GM15510 (cell line): Measurements from ENCODE around the gene PNPO.

Experiments used
- POLR2A ChIP-seq: IDR thresholded peaks from 3 replicates; pipeline ENCODE4 v1.6.1; 2011; ENCODE audit warnings: borderline replicate concordance; ENCODE audit not compliant: insufficient read length; ENCODE audit errors: extremely low read depth

The PNPO gene

GRCh38 chr17:47978324-47978723, 37.0 kb downstream of the PNPO start:
- TF ChIP-seq POLR2A, result no peak

- TF ChIP-seq POLR2A, result no peak
Measured at GRCh38 chr17:47980541-47980940, 39.2 kb downstream of the PNPO start.

DNA sequence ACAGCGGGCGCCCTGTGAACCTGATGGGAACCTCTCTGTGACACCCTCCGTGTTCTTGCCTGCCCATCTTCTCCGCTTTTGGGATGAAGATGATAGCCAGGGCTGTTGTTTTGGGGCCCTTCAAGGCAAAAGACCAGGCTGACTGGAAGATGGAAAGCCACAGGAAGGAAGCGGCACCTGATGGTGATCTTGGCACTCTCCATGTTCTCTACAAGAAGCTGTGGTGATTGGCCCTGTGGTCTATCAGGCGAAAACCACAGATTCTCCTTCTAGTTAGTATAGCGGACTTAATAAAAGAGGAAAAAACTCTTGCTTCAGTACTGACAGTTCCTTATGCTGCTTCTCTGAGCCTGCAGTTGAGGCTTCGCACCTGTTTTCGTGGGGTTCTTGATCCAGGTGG, 40.1 kb downstream of the PNPO start:
- TF ChIP-seq POLR2A, result no peak

- TF ChIP-seq POLR2A, result no peak
Measured at GRCh38 chr17:47982091-47982617, 40.8 kb downstream of the PNPO start.

- no peak for TF ChIP-seq POLR2A
Measured at GRCh38 chr17:47982645-47983390, 41.4 kb downstream of the PNPO start.

DNA sequence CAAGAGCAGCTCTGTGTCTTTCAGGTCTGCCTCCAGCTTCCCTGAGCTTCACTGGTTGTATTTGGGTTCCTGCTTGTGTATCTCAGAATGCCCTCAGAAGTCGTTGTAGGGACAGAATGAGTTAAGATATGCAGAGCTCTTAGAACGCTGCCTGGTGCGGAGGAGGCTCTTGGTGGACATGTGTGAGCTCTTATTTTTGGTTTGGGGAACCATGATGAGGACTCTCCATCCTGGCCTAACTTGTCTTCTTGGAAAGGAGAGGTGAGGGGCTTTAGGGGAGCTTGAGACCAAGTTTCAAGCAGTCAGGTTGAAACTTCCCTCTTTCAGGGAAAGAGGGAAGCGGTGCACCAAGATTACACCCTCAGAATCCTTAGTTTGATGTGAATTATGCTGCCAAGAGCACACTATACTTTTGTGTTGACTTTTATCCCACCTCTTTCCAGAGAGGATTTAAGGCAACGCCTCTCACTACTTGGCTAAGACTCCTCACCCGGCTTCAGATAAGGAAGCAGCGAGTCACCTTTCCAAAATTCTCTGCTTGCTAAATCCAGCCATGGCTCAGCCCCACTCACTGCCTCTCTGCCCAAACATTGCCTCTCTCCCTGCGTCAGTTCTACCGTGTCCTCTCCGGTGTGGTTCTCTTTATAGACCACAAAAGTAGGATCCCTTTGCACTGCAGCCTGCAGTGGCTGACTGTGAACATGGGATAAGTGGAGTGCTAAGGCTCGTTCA, 42.3 kb downstream of the PNPO start:
- no peak for TF ChIP-seq POLR2A

- no peak for TF ChIP-seq POLR2A
Measured at GRCh38 chr17:47986520-47986919, 45.1 kb downstream of the PNPO start.

DNA sequence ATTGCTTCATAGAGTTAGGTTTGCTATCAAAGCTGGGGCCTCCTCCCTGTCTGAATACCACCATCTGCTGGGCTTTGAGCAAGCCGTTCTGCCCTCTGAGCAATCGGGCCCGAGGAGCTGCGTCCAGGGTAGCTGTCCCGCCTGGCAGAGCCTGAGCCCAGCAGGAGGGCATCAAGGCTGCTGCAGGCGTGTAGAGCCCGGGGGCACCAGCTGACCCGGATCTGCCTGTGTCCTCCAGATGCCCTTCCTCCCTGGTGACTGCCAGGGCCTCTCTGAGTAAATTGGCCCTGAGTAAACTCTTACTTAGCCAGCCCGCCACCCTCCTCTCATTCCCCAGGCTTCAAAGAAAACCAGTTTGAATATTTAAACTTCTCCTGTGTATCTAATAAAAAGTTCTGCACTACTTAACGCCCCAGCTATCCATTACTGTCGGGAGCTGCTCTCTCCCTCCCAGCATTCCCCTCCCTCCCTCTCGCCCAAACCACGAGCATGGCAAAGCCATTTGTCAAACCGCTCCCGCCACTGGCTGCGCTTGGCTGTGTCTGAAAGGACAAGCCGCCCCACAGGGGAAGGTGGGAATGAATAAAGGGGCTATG, 46.0 kb downstream of the PNPO start:
- no peak for TF ChIP-seq POLR2A

DNA sequence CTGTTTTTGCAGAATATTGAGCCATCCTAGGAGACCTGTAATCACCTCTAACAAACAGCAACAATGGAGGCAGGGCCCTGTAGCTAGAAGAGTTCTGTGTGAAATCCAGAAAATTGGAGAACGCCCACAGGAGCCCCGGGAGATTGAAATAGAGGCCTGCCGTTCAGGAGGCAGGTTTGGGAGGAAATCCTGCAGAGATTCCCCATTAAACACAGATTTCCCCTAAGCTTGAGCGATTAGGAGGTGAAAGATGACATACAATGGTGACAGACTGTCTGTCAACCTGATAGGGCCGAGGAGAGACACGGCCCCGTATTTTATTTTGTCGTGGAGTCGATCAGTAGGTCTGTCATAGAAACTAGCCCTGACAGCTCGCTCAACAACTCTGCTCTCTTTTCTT, 47.8 kb downstream of the PNPO start:
- TF ChIP-seq POLR2A, result no peak

GRCh38 chr17:47989700-47990099, 48.3 kb downstream of the PNPO start:
- TF ChIP-seq POLR2A, result no peak

- TF ChIP-seq POLR2A, result no peak
Measured at GRCh38 chr17:47990962-47991731, 49.8 kb downstream of the PNPO start.

GRCh38 chr17:47992216-47992615, 50.8 kb downstream of the PNPO start:
- TF ChIP-seq POLR2A, result no peak

DNA sequence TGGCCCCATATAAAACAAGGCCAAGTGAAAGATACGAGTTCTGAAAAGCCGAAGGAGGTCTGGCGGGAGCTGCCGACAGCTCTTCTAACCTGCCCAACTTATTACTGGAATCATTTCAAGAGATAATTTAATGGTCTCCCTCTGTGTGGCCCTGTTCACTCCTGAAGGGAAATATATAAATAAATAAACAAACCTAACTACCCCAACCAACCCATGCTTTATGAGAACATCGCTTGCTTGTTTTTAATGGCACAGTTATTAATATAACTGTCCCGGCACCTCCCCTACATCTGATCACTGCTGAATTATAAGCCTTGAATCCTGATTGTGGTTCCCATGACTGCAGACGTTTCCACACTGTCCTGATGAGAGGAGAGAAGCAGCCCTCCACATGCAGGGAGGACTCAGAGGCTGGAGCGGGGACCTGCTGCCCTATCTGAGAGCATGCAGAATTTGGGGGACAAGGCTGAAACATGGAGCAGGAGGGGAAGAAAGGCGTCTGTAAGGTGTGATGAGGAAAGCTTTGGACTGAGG, 51.7 kb downstream of the PNPO start:
- no peak for TF ChIP-seq POLR2A

DNA sequence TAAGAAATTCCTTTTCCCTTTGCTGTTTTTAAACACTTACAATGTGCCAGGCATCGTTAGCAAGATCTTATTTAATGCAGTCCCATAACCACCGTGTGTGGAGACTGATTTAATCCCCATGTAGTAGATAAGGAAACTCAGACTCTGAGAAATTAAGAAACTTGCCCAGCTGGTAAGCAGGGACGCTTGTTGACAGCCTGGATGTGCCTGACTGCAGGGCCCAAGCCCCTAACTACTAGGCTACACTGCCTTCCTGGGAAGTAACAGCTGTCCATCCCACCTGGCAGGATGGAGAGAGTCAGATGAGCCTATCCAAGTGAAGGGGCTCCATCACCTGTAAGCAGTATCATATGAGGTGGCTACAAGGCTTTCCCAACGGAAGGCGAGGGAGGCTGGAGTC, 52.6 kb downstream of the PNPO start:
- no peak for TF ChIP-seq POLR2A

- TF ChIP-seq POLR2A, result no peak
Measured at GRCh38 chr17:47994724-47995123, 53.4 kb downstream of the PNPO start.

DNA sequence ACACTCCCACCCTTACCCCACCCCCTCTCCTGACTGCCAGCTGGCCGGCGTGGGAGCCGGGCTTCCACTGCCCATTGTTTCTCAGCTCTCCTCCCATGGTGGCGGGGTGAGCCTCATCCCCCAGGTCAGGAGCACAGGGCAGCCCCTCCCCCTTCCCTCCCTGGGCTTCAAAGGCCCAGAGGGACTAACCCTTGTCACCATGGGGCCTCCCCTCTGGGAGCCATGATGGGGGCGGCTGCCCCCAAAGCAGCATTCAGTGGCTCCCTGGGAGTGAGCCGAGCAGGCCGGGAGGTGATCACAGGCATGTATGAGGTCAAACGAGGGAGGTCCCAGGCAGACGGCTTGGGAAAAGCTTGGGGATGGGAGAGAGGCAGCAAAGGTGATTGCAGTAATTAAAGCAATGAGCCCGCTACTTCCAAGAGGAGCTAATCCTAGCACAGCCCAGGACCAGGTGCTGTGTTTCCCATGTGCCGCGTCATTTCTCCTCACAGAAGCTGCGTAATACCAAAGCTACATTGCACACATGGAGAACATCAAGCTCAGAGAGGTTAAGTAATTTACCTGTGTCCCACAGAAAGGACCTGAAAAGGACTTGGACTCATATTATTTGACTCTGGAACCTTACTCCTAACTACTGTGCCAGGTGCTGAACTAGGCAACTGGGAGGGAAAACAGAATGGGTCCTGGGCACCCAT, 54.0 kb downstream of the PNPO start:
- no peak for TF ChIP-seq POLR2A
